HepG2 (cell line): ENCODE data around the gene SMIM21. TPM values are rescaled to one million over a fixed set of nuclear protein-coding genes. Genes with fewer than 3 reads are reported as not detected.

Experiments used
- ATAC-seq: fragments of 200-7000 bp; cut with Tn5 transposase; 3 replicates; pipeline ENCODE4 v1.9.1; 2020; ENCODE audit warnings: mild to moderate bottlenecking, moderate library complexity
- BruUV-seq: library from RNA; stranded (reverse); fragments of 400-500 nt; replicated peaks from 2 replicates; lab custom pipeline; 2021; lab: Mats Ljungman, UMichigan
- CTCF ChIA-PET: fragments of 300-600 bp; formaldehyde crosslinking; extraction: SDS; loops from one replicate; lab custom pipeline; 2021; ENCODE audit warnings: low total read pairs, inconsistent platforms, low intra/inter-chr PET ratio; lab: Yijun Ruan, JAX
- POLR2A ChIA-PET: fragments of 350-600 bp; sonication (Branson Sonifier 250); formaldehyde crosslinking; loops from one replicate; lab custom pipeline; 2020; ENCODE audit warnings: antibody characterized with exemption, inconsistent platforms; lab: Yijun Ruan, JAX
- DNase-seq: peaks from one replicate; pipeline ENCODE4 v3.0.0-alpha.2; 2015; ENCODE audit warnings: low spot score
- FAIRE-seq: peaks from 3 replicates; lab custom pipeline; 2011; peaks lifted over from hg19 to GRCh38; lab: Jason Lieb, UNC
- H2AFZ ChIP-seq: one replicate; pipeline ENCODE4 v1.6.1; 2011; ENCODE audit warnings: low read length, inconsistent platforms
- H3K27ac ChIP-seq: fragments of 300-600 bp; 3 replicates; pipeline ENCODE4 v1.8.0; 2011; ENCODE audit warnings: mixed run types, mild to moderate bottlenecking, mixed read lengths, low read length, inconsistent platforms; ENCODE audit not compliant: insufficient read depth; ENCODE audit errors: extremely low read length
- H3K27me3 ChIP-seq, 2 experiments: fragments of 200-600 bp in 1 of 2; 2 replicates in 1 of 2; 3 replicates in 1 of 2; pipeline versions ENCODE4 v1.6.0 to v1.8.0; 2011; ENCODE audit warnings: low read length in 2 of 2, mild to moderate bottlenecking in 2 of 2, moderate library complexity in 2 of 2, inconsistent platforms in 1 of 2; ENCODE audit not compliant: insufficient read depth in 2 of 2, control insufficient read depth in 1 of 2
- H3K36me3 ChIP-seq, 2 experiments: fragments of 200-600 bp in 1 of 2; replicated peaks in 1 of 2; 2 replicates in 1 of 2; 3 replicates in 1 of 2; pipeline versions ENCODE4 v1.5.1 to v1.8.0; 2011; ENCODE audit warnings: low read length in 2 of 2, inconsistent platforms in 1 of 2; ENCODE audit not compliant: insufficient read depth in 2 of 2, control insufficient read depth in 1 of 2
- H3K4me1 ChIP-seq: 2 replicates; pipeline ENCODE4 v1.5.1; 2012; ENCODE audit warnings: low read length, inconsistent platforms; ENCODE audit not compliant: insufficient read depth
- H3K4me2 ChIP-seq: 2 replicates; pipeline ENCODE4 v1.6.0; 2011; ENCODE audit warnings: low read depth, low read length, inconsistent platforms
- H3K4me3 ChIP-seq, 3 experiments: fragments of 200-600 bp in 1 of 3; sonication (generic), shearing (Covaris generic) in 1 of 3; replicated peaks in 1 of 3; 2 replicates each; pipeline ENCODE4 v1.5.1; 2011 to 2016; ENCODE audit warnings: low read length in 3 of 3, inconsistent platforms in 2 of 3, low read depth in 2 of 3, mild to moderate bottlenecking in 2 of 3, control low read depth in 1 of 3, mixed read lengths in 1 of 3; ENCODE audit not compliant: insufficient read depth in 1 of 3
- H3K79me2 ChIP-seq: one replicate; pipeline ENCODE4 v1.6.1; 2011; ENCODE audit warnings: low read length, inconsistent platforms; ENCODE audit not compliant: insufficient read depth
- H3K9ac ChIP-seq: 2 replicates; pipeline ENCODE4 v1.6.0; 2011; ENCODE audit warnings: mild to moderate bottlenecking, low read depth, low read length, inconsistent platforms; ENCODE audit not compliant: insufficient read depth
- H3K9me3 ChIP-seq: 2 replicates; pipeline ENCODE4 v1.5.1; 2012; ENCODE audit warnings: mild to moderate bottlenecking, low read length
- H4K20me1 ChIP-seq: 2 replicates; pipeline ENCODE4 v1.6.0; 2011; ENCODE audit warnings: inconsistent platforms, mild to moderate bottlenecking, low read length, moderate library complexity; ENCODE audit not compliant: insufficient read depth
- AGO2 ChIP-seq: fragments of 200-400 bp; formaldehyde crosslinking; optimal IDR thresholded peaks from 2 replicates; pipeline ENCODE3; 2017; ENCODE audit warnings: mild to moderate bottlenecking, low read depth, low read length, moderate library complexity
- ASH2L ChIP-seq: fragments of 300-600, 200-600 bp; sonication (generic); IDR thresholded peaks from 2 replicates; pipeline ENCODE4 v1.7.0; 2017; ENCODE audit warnings: low read depth, mild to moderate bottlenecking, moderate library complexity, mixed read lengths, low read length; ENCODE audit not compliant: insufficient read length
- GFI1 ChIP-seq: sonication (generic); formaldehyde crosslinking; IDR thresholded peaks from 2 replicates; pipeline ENCODE4 v1.5.0; 2020; ENCODE audit warnings: missing genetic modification reagents, mild to moderate bottlenecking, borderline replicate concordance
- IKZF5 ChIP-seq: IDR thresholded peaks from 2 replicates; pipeline ENCODE4 v1.6.1; 2018; ENCODE audit warnings: missing genetic modification reagents, mild to moderate bottlenecking, missing compliant biosample characterization
- TCF7L2 ChIP-seq: IDR thresholded peaks from 2 replicates; pipeline ENCODE4 v1.6.1; 2011; ENCODE audit warnings: mild to moderate bottlenecking, low read depth, low read length, moderate library complexity
- ZBTB40 ChIP-seq, 2 experiments: fragments of 450-650 bp in 1 of 2; sonication (generic) in 1 of 2; formaldehyde crosslinking in 1 of 2; IDR thresholded peaks; 2 replicates each; pipeline versions ENCODE4 v1.6.1 to v1.8.0; 2016 to 2022; ENCODE audit warnings: antibody characterized with exemption in 1 of 2, mild to moderate bottlenecking in 1 of 2, missing genetic modification reagents in 1 of 2
- ZIK1 ChIP-seq: sonication (generic); formaldehyde crosslinking; IDR thresholded peaks from 2 replicates; pipeline ENCODE4 v1.5.0; 2020; ENCODE audit warnings: mild to moderate bottlenecking, low read depth, missing genetic modification reagents, borderline replicate concordance
- ZNF879 ChIP-seq: sonication (generic); formaldehyde crosslinking; IDR thresholded peaks from 2 replicates; pipeline ENCODE4 v1.8.1; 2023; ENCODE audit warnings: missing genetic modification reagents
- WGBS: methylation state at CpG from one replicate; pipeline ENCODE4 v1.1.6; 2017; ENCODE audit warnings: low lambda C conversion rate; 5-methylcytosine and 5-hydroxymethylcytosine counted together
- in situ Hi-C: cut with HindIII; loops from 2 replicates; pipeline ENCODE4 v1.10.0; 2017; ENCODE audit warnings: low pct_unique_long_range_greater_than_20kb; ENCODE audit not compliant: extremely low pct_ligation_motif_present
- intact Hi-C: fragments of 100-400 bp; cut with micrococcal nuclease; formaldehyde crosslinking; loops from one replicate; pipeline ENCODE4 v1.10.0; 2022; ENCODE audit not compliant: unreplicated experiment
- polyA plus RNA-seq, 8 experiments: library from polyadenylated mRNA; depleted of rRNA in 3 of 8; stranded (reverse) in 7 of 8; unstranded in 1 of 8; fragments of >200 nt; fragmentation: Illumina TruSeq in 4 of 8; extraction: Trizol in 4 of 8; gene quantifications; 2 replicates each; pipeline versions ENCODE4 v1.2.1 to v1.2.3, GENCODE V29; 2011 to 2016; ENCODE audit warnings: low read depth in 4 of 8, missing spikeins in 1 of 8, mixed read lengths in 1 of 8; ENCODE audit not compliant: insufficient read depth in 1 of 8
- total RNA-seq, 5 experiments: library from RNA; depleted of rRNA; stranded (reverse); fragments of >200 nt; fragmentation: Illumina TruSeq; extraction: Trizol; gene quantifications; 2 replicates each; pipeline ENCODE4 v1.2.3, GENCODE V29; 2016; ENCODE audit warnings: low read depth in 1 of 5

Gene SMIM21
- total and polyA plus RNA-seq, 2 of the 13 experiments (the other 11 are each of a cell fraction or from before 2014, with no cell fraction given), result not detected

- intact Hi-C loops, result no loop called here
- WGBS, result 24% methylated on average over 2 of the region's 2 CpGs
- no peaks in the 10 kb centered on the region for H3K36me3 ChIP-seq
- H3K4me2 ChIP-seq, result no peak overlapping the region
- FAIRE-seq (no peak), DNase-seq (no peak), ATAC-seq (no peak)
- no TSS peak for BruUV-seq
- no peaks in the 10 kb centered on the region for H4K20me1 ChIP-seq
- ChIA-PET POLR2A (no interaction called here), CTCF (no interaction called here)
- no peaks in the 10 kb centered on the region for H3K9me3 ChIP-seq
- no peak for TF ChIP-seq GFI1 (CRISPR knock-in tag)
- no peak for TF ChIP-seq ASH2L
- TF ChIP-seq TCF7L2, result no peak
- no peak for TF ChIP-seq AGO2
- no peak for TF ChIP-seq ZNF879 (CRISPR knock-in tag)
- TF ChIP-seq IKZF5 (CRISPR knock-in tag), result no peak
- in situ Hi-C loops, result no loop called here
- no peak overlapping the region for H3K9ac ChIP-seq
- no peak overlapping the region for H3K4me3 ChIP-seq
- H3K79me2 ChIP-seq, result no peaks in the 10 kb centered on the region
- H2AFZ ChIP-seq, result no peak overlapping the region
- H3K27me3 ChIP-seq, result peaks cover 1 to 15% of the 10 kb centered on the region in 2 experiments; a peak in 1 of 5 replicates
- H3K4me1 ChIP-seq, result no peaks in the 10 kb centered on the region
- no peak overlapping the region for H3K27ac ChIP-seq
Measured at GRCh38 chr18:75377258-75377657, 50.2 kb downstream of the SMIM21 start.

- H4K20me1 ChIP-seq, result no peaks in the 10 kb centered on the region
- BruUV-seq, result no TSS peak
- H3K4me2 ChIP-seq, result no peak overlapping the region
- no peak overlapping the region for H3K4me3 ChIP-seq
- H3K27ac ChIP-seq, result no peak overlapping the region
- DNase-seq (no peak), ATAC-seq (no peak), FAIRE-seq (no peak)
- TF ChIP-seq ZBTB40 (IDR thresholded peaks at IDR 0.05) (peak; percentile 62), ZBTB40 (CRISPR knock-in tag; IDR thresholded peaks at IDR 0.05) (peak; percentile 93), ZIK1 (CRISPR knock-in tag) (no peak)
- peaks cover 0 to 8% of the 10 kb centered on the region in 2 experiments; a peak in 1 of 5 replicates for H3K27me3 ChIP-seq
- no peak overlapping the region for H2AFZ ChIP-seq
- intact Hi-C loops, result no loop called here
- no peak overlapping the region for H3K9ac ChIP-seq
- H3K9me3 ChIP-seq, result no peaks in the 10 kb centered on the region
- WGBS, result 26% methylated on average over 3 of the region's 3 CpGs
- in situ Hi-C loops, result no loop called here
- POLR2A ChIA-PET, result no interaction called here
- H3K4me1 ChIP-seq, result no peaks in the 10 kb centered on the region
- CTCF ChIA-PET, result no interaction called here
- H3K79me2 ChIP-seq, result no peaks in the 10 kb centered on the region
- H3K36me3 ChIP-seq, result no peaks in the 10 kb centered on the region
Measured at GRCh38 chr18:75376004-75376403, 51.5 kb downstream of the SMIM21 start.
